GM23248 (cell line): ENCODE data around the gene MPRIP. TPM values are rescaled to one million over a fixed set of nuclear protein-coding genes. Genes with fewer than 3 reads are reported as not detected.
A peak's percentile ranks its signal among the peaks of the same experiment; 100 is the strongest.

ENCODE experiments used
- DNase-seq: peaks from one replicate; pipeline ENCODE4 v3.0.0-alpha.2; 2015
- H2AFZ ChIP-seq: fragments of 200-600 bp; sonication (generic); 2 replicates; pipeline ENCODE4 v1.6.1; 2016; ENCODE audit warnings: antibody characterized with exemption
- H3F3A ChIP-seq: fragments of 200-600 bp; sonication (generic); 2 replicates; pipeline ENCODE4 v1.6.1; 2016; ENCODE audit warnings: mild to moderate bottlenecking, antibody characterized with exemption, mixed run types; ENCODE audit not compliant: insufficient read depth
- H3K27ac ChIP-seq: fragments of 200-600 bp; sonication (generic); 2 replicates; pipeline ENCODE4 v1.5.1; 2016; ENCODE audit warnings: mild to moderate bottlenecking
- H3K27me3 ChIP-seq: fragments of 200-600 bp; sonication (generic); replicated peaks from 2 replicates; pipeline ENCODE4 v1.6.1; 2016; ENCODE audit warnings: mild to moderate bottlenecking; ENCODE audit not compliant: insufficient read depth
- H3K36me3 ChIP-seq: fragments of 200-600 bp; sonication (generic); 2 replicates; pipeline ENCODE4 v1.6.1; 2016; ENCODE audit warnings: low read depth, mild to moderate bottlenecking
- H3K4me1 ChIP-seq: fragments of 200-600 bp; sonication (generic); 2 replicates; pipeline ENCODE4 v1.6.1; 2016; ENCODE audit warnings: mild to moderate bottlenecking; ENCODE audit not compliant: insufficient read depth
- H3K4me2 ChIP-seq: fragments of 200-600 bp; sonication (generic); one replicate; pipeline ENCODE4 v1.6.1; 2016; ENCODE audit warnings: mild to moderate bottlenecking; ENCODE audit not compliant: unreplicated experiment
- H3K4me3 ChIP-seq: fragments of 200-600 bp; sonication (generic); 2 replicates; pipeline ENCODE4 v1.5.1; 2016; ENCODE audit warnings: mild to moderate bottlenecking
- H3K79me2 ChIP-seq: fragments of 200-600 bp; sonication (generic); 2 replicates; pipeline ENCODE4 v1.6.1; 2016; ENCODE audit warnings: mild to moderate bottlenecking; ENCODE audit not compliant: insufficient read depth
- H3K9ac ChIP-seq: fragments of 200-600 bp; sonication (generic); 2 replicates; pipeline ENCODE4 v1.6.1; 2016; ENCODE audit warnings: mild to moderate bottlenecking
- H3K9me2 ChIP-seq: fragments of 200-600 bp; sonication (generic); 2 replicates; pipeline ENCODE4 v1.6.1; 2016; ENCODE audit warnings: mixed run types, mild to moderate bottlenecking, moderate library complexity; ENCODE audit not compliant: insufficient read depth
- H3K9me3 ChIP-seq: fragments of 200-600 bp; sonication (generic); one replicate; pipeline ENCODE4 v1.6.1; 2017; ENCODE audit warnings: low read depth
- H4K20me1 ChIP-seq: fragments of 200-600 bp; sonication (generic); 2 replicates; pipeline ENCODE4 v1.6.0; 2016; ENCODE audit not compliant: insufficient read depth
- EZH2 ChIP-seq: fragments of 200-600 bp; sonication (generic); IDR thresholded peaks from 2 replicates; pipeline ENCODE4 v1.6.1; 2018; ENCODE audit warnings: antibody characterized with exemption, mild to moderate bottlenecking; ENCODE audit not compliant: insufficient read depth, poor library complexity, severe bottlenecking
- EZH2phosphoT487 ChIP-seq: fragments of 200-600 bp; sonication (generic); IDR thresholded peaks from 2 replicates; pipeline ENCODE4 v1.6.1; 2018; ENCODE audit warnings: antibody characterized with exemption, moderate library complexity, mild to moderate bottlenecking, low read depth; ENCODE audit not compliant: insufficient read depth
- WGBS, 2 experiments: methylation state at CpG; one replicate each; pipeline ENCODE4 v1.1.6; 2015 to 2017; ENCODE audit warnings: low lambda C conversion rate in 2 of 2, low coverage in 1 of 2; ENCODE audit errors: missing lambda C conversion rate in 2 of 2; 5-methylcytosine and 5-hydroxymethylcytosine counted together
- in situ Hi-C: fragments of 300-500 bp; cut with MboI; formaldehyde crosslinking; loops from 2 replicates; pipeline ENCODE4 v1.15.0; 2020
- polyA plus RNA-seq: library from polyadenylated mRNA; unstranded; fragments of >200 nt; fragmentation: Nextera tagmentation; extraction: Ambion mirVana; gene quantifications from 2 replicates; pipeline ENCODE4 v1.2.1, GENCODE V29; 2016
- total RNA-seq: library from RNA; depleted of rRNA; stranded (reverse); fragments of >200 nt; shearing (Covaris generic); gene quantifications from 2 replicates; pipeline ENCODE4 v1.2.3, GENCODE V29; 2014

MPRIP gene
- total and polyA plus RNA-seq, 2 experiments from 2014 or later = 73.5 to 292 TPM

DNA sequence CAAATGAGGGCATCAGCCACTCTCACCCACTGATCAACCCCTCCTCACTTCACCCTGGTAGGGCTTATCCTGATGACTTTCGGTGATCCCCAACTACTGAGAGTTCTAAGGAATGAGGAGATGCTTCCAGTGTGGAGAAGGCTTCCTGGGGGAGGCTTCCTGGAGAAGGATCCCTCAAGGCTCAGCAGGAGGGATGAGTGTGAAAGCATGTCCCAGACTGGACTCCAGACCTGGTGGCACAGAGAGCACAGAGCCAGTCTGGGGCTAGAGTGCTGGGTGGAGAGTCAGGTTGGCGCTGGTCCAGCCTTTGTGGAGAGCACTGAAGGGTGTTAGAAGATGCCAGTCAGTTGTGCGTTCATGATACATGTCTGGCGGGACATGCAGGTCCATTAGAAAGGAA lies 110.1 kb downstream of the MPRIP start:
- Histone ChIP-seq H3K9me2 (no peaks in the 10 kb centered on the region), H3K4me3 (no peak overlapping the region), H3K4me2 (peak overlapping the region; percentile 45), H3K27ac (peak overlapping the region; percentile 92), H3K79me2 (peaks cover 16% of the 10 kb centered on the region), H3K9me3 (no peaks in the 10 kb centered on the region), H2AFZ (no peak overlapping the region), H3K36me3 (peaks cover 39% of the 10 kb centered on the region), H3K27me3 (no peaks in the 10 kb centered on the region), H4K20me1 (no peaks in the 10 kb centered on the region), H3K4me1 (peaks cover 59% of the 10 kb centered on the region), H3K9ac (peak overlapping the region; percentile 66), H3F3A (peaks cover 77% of the 10 kb centered on the region)
- in situ Hi-C loops = loop anchor here (10.0 kb wide), 1 partner anchor 58 kb away; no protein-coding TSS in a partner anchor
- TF ChIP-seq EZH2 = no peak
- TF ChIP-seq EZH2phosphoT487 = no peak
- WGBS, 2 experiments = 32 to 34% methylated on average over 4 of the region's 4 CpGs
- peak; percentile 66 for DNase-seq

DNA sequence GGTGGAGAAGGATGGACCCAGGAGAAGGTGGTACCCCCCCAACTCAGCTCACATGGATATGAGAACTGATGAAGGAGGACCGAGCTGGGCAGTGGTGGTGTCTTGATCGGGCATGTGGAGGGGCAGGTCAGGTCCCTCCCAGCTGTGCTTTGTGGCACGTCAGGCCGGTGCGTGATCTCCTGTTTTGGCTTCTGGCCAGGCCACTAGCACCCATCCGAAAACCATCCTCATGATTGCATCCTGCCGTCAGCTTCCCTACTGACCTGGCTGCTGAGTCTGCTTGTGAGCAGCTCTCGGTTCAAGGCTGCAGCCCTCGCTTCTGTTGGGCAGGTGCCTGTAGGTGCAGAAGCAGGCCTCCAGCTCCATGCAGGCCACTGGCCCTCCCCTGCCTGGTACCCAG lies 110.8 kb downstream of the MPRIP start:
- Histone ChIP-seq H3K4me2 (no peak overlapping the region), H3K4me3 (no peak overlapping the region), H3K9me2 (no peaks in the 10 kb centered on the region), H3F3A (peaks cover 76% of the 10 kb centered on the region), H3K36me3 (peaks cover 36% of the 10 kb centered on the region), H3K9ac (peak overlapping the region; percentile 66; the same call in 1 of the 2 replicates), H3K27me3 (no peaks in the 10 kb centered on the region), H3K79me2 (peaks cover 16% of the 10 kb centered on the region), H4K20me1 (no peaks in the 10 kb centered on the region), H3K9me3 (no peaks in the 10 kb centered on the region), H3K27ac (peak overlapping the region; percentile 92), H3K4me1 (peaks cover 54% of the 10 kb centered on the region), H2AFZ (no peak overlapping the region)
- DNase-seq = no peak
- in situ Hi-C loops = loop anchor here (10.0 kb wide), 1 partner anchor 58 kb away; no protein-coding TSS in a partner anchor
- TF ChIP-seq EZH2phosphoT487 (no peak), EZH2 (no peak)
- WGBS, 2 experiments = 79 to 92% methylated on average over 9 of the region's 9 CpGs

DNA sequence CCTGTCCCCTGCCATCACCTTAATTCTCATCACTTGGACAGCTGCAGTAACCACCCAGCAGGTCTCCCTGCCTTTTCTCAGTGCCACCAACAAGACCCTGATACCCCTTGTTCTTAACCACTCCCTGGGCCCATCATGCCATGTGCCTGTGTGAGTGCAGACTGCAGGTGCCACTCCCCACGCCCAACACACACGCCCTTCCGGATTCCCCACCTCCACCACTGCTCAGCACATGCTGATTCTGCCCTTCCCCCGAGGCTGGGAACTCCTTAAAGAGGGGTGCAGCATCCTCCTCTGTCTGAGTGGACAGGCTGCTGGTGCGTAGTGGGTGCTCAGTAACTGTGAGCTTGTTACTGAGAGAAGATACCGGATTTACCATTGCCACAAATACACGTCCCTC lies 111.5 kb downstream of the MPRIP start:
- TF ChIP-seq EZH2phosphoT487 = no peak
- TF ChIP-seq EZH2 = no peak
- H3K36me3 ChIP-seq = peaks cover 30% of the 10 kb centered on the region
- 93 to 96% methylated on average over 7 of the region's 7 CpGs for WGBS, 2 experiments
- peaks cover 49% of the 10 kb centered on the region for H3K4me1 ChIP-seq
- H4K20me1 ChIP-seq = no peaks in the 10 kb centered on the region
- H3F3A ChIP-seq = peaks cover 69% of the 10 kb centered on the region
- no peak overlapping the region for H3K4me2 ChIP-seq
- no peak for DNase-seq
- no peaks in the 10 kb centered on the region for H3K27me3 ChIP-seq
- no peak overlapping the region for H3K4me3 ChIP-seq
- no peak overlapping the region for H2AFZ ChIP-seq
- peaks cover 16% of the 10 kb centered on the region for H3K79me2 ChIP-seq
- no peak overlapping the region for H3K27ac ChIP-seq
- in situ Hi-C loops = loop anchor here (10.0 kb wide), 1 partner anchor 59 kb away; no protein-coding TSS in a partner anchor
- no peaks in the 10 kb centered on the region for H3K9me2 ChIP-seq
- H3K9me3 ChIP-seq = no peaks in the 10 kb centered on the region
- H3K9ac ChIP-seq = no peak overlapping the region

DNA sequence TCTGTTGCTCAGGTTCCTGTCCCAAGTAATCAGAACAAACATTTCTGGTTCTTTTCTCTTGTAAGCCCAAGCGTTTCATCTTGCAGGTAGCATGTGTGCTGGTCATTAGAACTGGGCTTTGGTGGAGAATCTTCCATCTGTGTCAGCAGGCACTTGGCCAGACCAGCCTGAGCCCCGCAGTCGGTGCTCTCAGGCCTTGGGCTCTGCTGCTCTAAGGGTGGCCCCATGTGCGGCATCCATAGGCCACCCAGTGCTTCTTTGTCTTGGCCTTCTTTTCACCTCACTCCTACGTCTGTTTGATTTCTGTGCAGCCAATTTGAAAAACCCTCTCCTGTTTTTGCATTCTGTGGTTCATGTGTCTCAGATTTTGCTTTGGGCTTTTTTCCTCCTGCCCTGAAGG lies 112.3 kb downstream of the MPRIP start:
- Histone ChIP-seq H3K4me3 (no peak overlapping the region), H3K9me3 (no peaks in the 10 kb centered on the region), H4K20me1 (no peaks in the 10 kb centered on the region), H3K4me2 (no peak overlapping the region), H3K79me2 (peaks cover 19% of the 10 kb centered on the region), H2AFZ (no peak overlapping the region), H3F3A (peaks cover 63% of the 10 kb centered on the region), H3K4me1 (peaks cover 49% of the 10 kb centered on the region), H3K27ac (no peak overlapping the region), H3K9me2 (no peaks in the 10 kb centered on the region), H3K27me3 (no peaks in the 10 kb centered on the region), H3K9ac (no peak overlapping the region), H3K36me3 (peaks cover 33% of the 10 kb centered on the region)
- in situ Hi-C loops = loop anchor here (10.0 kb wide), 1 partner anchor 60 kb away; no protein-coding TSS in a partner anchor
- TF ChIP-seq EZH2 = no peak
- DNase-seq = no peak
- WGBS, 2 experiments = 93 to 94% methylated on average over 5 of the region's 5 CpGs
